Measurements from ENCODE around the gene U2AF2. TPM values are rescaled to one million over a fixed set of nuclear protein-coding genes. Genes with fewer than 3 reads are reported as not detected.

The U2AF2 gene
- total and polyA plus RNA-seq, 2 experiments from 2014 or later = 73.1 to 233 TPM

GRCh38 chr19:55616395-55616875 lies 38.4 kb upstream of the U2AF2 start:
- Histone ChIP-seq H3K27ac (ENCODE audit: low read depth) (no peak overlapping the region), H3K4me1 (ENCODE audit: insufficient read depth) (no peaks in the 10 kb centered on the region), H3K36me3 (ENCODE audit: insufficient read depth) (no peaks in the 10 kb centered on the region), H3F3A (replicated peaks; ENCODE audit: low read depth) (peaks cover 3% of the 10 kb centered on the region; the same call in 1 of the 2 replicates), H3K4me3 (no peak overlapping the region), H3K4me2 (no peak overlapping the region), H3K27me3 (ENCODE audit: insufficient read depth) (no peaks in the 10 kb centered on the region), H3K79me2 (replicated peaks; ENCODE audit: insufficient read depth) (0 out of 2 replicates have a peak, but pooled peaks cover 2% of the 10 kb centered on the region), H4K20me1 (replicated peaks; ENCODE audit: insufficient read depth) (peaks cover 11% of the 10 kb centered on the region), H2AFZ (no peak overlapping the region), H3K9me2 (ENCODE audit: insufficient read depth) (no peaks in the 10 kb centered on the region)
- TF ChIP-seq REST (IDR thresholded peaks at IDR 0.05; ENCODE audit: unreplicated experiment) (no peak), ZNF114 (CRISPR knock-in tag; IDR thresholded peaks at IDR 0.05) (no peak)
- H3K27me3 Mint-ChIP-seq (ENCODE audit: insufficient read depth, low read depth, poor library complexity) = peaks cover 22% of the 10 kb centered on the region
- 0 out of 3 replicates have a peak, but pooled peaks cover 2% of the 10 kb centered on the region for H3K4me1 Mint-ChIP-seq
- H3K9me3 Mint-ChIP-seq = peaks cover 5% of the 10 kb centered on the region
- H3K4me3 Mint-ChIP-seq = no peak overlapping the region
- DNase-seq (ENCODE audit: low spot score) (peak; percentile 12), ATAC-seq (no peak)
- no peak overlapping the region for H3K27ac Mint-ChIP-seq
- peaks cover 52% of the 10 kb centered on the region for H3K36me3 Mint-ChIP-seq (ENCODE audit: low read depth)

- Histone ChIP-seq H3K79me2 (replicated peaks; ENCODE audit: insufficient read depth) (0 out of 2 replicates have a peak, but pooled peaks cover 2% of the 10 kb centered on the region), H3K9me2 (ENCODE audit: insufficient read depth) (no peaks in the 10 kb centered on the region), H3K27ac (ENCODE audit: low read depth) (no peak overlapping the region), H3F3A (replicated peaks; ENCODE audit: low read depth) (peaks cover 3% of the 10 kb centered on the region; the same call in 1 of the 2 replicates), H3K4me1 (ENCODE audit: insufficient read depth) (no peaks in the 10 kb centered on the region), H3K27me3 (ENCODE audit: insufficient read depth) (no peaks in the 10 kb centered on the region), H3K4me2 (no peak overlapping the region), H3K36me3 (ENCODE audit: insufficient read depth) (no peaks in the 10 kb centered on the region), H2AFZ (no peak overlapping the region), H4K20me1 (replicated peaks; ENCODE audit: insufficient read depth) (peaks cover 6% of the 10 kb centered on the region), H3K4me3 (no peak overlapping the region)
- Mint-ChIP-seq H3K27me3 (ENCODE audit: insufficient read depth, low read depth, poor library complexity) (peaks cover 24% of the 10 kb centered on the region), H3K4me1 (0 out of 3 replicates have a peak, but pooled peaks cover 2% of the 10 kb centered on the region), H3K4me3 (no peak overlapping the region; the same call in 2 of the 3 replicates), H3K36me3 (ENCODE audit: low read depth) (peaks cover 49% of the 10 kb centered on the region), H3K9me3 (peaks cover 5% of the 10 kb centered on the region), H3K27ac (no peak overlapping the region)
- no peak for ATAC-seq
- DNase-seq (ENCODE audit: low spot score) = peak; percentile 1
- TF ChIP-seq ZNF462 (CRISPR knock-in tag; IDR thresholded peaks at IDR 0.05) (no peak), ZNF114 (CRISPR knock-in tag; IDR thresholded peaks at IDR 0.05) (no peak), NANOG (IDR thresholded peaks at IDR 0.05; ENCODE audit: borderline replicate concordance) (no peak), STAT1 (IDR thresholded peaks at IDR 0.05; ENCODE audit: unreplicated experiment) (no peak), EZH2 (IDR thresholded peaks at IDR 0.05; ENCODE audit: low read depth, unreplicated experiment) (no peak), ETS1 (IDR thresholded peaks at IDR 0.05) (no peak)
These were observed 37.4 kb upstream of the U2AF2 start for GRCh38 chr19:55617426-55617825.

Measured in GM23338 (cell line).